GM10248 (cell line): ENCODE measurements around the gene KAT2B.

Source experiments
- CTCF ChIA-PET: fragments of 300-600 bp; sonication (Branson Sonifier 250); formaldehyde crosslinking; extraction: SDS; loops from one replicate; lab custom pipeline; 2021; ENCODE audit warnings: antibody characterized with exemption; lab: Yijun Ruan, JAX
- POLR2A ChIA-PET: fragments of 350-650 bp; sonication (Branson Sonifier 250); formaldehyde crosslinking; extraction: SDS; loops from one replicate; lab custom pipeline; 2020; ENCODE audit warnings: antibody characterized with exemption; lab: Yijun Ruan, JAX
- DNase-seq: peaks from one replicate; pipeline ENCODE4 v3.0.0; 2012; ENCODE audit errors: extremely low spot score
- TF ChIP-seq, protein P1 (sequence below): IDR thresholded peaks from 2 replicates; pipeline ENCODE4 v1.5.1; 2012; ENCODE audit warnings: mild to moderate bottlenecking, low read depth; ENCODE audit errors: extremely low read depth, missing control alignments, control extremely low read depth

Gene KAT2B

DNA sequence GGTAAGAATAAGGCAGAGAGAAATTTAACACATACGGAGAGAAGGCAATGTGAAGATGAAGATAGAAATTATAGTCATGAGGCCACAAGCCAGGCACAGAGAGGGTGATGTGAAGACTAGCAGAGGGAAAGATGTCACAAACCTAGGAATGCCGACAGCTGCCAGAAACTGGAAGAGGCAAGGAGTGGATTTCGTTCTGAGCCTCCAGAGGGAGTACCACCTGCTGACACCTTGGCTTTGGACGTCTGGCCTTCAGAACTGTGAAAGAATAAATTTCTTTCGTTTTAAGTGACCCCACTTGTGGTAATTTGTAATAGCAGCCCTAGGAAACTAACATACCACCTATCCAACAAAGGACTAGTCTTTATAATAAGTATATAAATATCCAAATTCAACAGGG, 150.7 kb downstream of the KAT2B start:
- ChIA-PET POLR2A (no interaction called here), CTCF (no interaction called here)
- no peak for DNase-seq
- TF ChIP-seq, protein P1, sequence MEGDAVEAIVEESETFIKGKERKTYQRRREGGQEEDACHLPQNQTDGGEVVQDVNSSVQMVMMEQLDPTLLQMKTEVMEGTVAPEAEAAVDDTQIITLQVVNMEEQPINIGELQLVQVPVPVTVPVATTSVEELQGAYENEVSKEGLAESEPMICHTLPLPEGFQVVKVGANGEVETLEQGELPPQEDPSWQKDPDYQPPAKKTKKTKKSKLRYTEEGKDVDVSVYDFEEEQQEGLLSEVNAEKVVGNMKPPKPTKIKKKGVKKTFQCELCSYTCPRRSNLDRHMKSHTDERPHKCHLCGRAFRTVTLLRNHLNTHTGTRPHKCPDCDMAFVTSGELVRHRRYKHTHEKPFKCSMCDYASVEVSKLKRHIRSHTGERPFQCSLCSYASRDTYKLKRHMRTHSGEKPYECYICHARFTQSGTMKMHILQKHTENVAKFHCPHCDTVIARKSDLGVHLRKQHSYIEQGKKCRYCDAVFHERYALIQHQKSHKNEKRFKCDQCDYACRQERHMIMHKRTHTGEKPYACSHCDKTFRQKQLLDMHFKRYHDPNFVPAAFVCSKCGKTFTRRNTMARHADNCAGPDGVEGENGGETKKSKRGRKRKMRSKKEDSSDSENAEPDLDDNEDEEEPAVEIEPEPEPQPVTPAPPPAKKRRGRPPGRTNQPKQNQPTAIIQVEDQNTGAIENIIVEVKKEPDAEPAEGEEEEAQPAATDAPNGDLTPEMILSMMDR, result no peak

DNA sequence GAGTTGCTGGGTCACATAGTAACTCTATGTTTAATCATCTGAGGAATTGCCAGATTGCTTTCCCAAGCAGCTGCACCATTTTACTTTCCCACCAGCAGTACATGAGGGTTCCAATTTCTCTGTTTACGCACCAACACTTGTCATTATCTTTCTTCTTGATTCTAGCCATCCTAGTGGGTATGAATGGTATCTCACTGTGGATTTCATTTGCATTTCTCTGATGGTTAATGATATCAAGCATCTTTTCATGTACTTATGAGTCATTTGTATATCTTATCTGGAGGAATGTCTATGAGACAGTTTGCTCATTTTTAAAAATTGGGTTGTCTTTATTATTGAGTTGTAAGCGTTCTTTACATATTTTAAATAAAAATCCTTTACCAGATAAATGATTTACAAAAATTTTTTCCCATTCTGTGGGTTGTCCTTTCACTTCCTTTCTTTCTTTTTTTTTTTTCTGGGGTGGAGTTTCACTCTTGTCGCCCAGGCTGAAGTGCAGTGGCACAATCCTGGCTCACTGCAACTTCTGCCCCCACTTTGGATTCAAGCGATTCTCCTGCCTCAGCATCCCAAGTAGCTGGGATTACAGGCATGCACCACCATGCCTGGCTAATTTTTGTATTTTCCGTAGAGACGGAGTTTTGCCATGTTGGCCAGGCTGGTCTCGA, 154.7 kb downstream of the KAT2B start:
- CTCF ChIA-PET, result no interaction called here
- no peak for DNase-seq
- TF ChIP-seq, protein P1, result no peak
- POLR2A ChIA-PET, result no interaction called here

DNA sequence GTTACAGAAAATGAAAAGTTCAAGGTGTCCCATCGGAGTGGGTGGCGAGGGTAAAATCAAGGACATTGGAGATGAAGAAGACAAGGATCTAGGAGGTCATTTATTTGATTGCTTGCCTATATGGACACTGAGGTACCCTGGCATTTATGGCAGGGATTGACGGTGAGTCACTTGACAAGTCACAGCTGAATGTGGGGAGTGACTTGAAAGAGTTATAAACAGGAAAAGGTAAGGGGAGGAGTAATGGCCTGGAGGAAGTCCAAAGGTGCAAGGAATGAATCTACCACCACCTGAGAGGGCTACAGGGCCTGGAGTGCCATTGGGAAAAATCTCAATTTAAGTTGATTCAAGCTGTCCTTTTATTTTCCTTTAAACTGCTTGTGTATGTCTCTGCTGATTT, 157.5 kb downstream of the KAT2B start:
- ChIA-PET POLR2A (no interaction called here), CTCF (interaction anchor here (1.3 to 1.8 kb wide), 2 partner anchors 8 to 10 kb away, joined by 3 to 4 read pairs; no protein-coding TSS in a partner anchor)
- TF ChIP-seq, protein P1, result no peak
- DNase-seq, result no peak

- ChIA-PET POLR2A (no interaction called here), CTCF (interaction anchor here (1.2 to 1.4 kb wide), 2 partner anchors 11 to 13 kb away, joined by 3 to 4 read pairs; no protein-coding TSS in a partner anchor)
- no peak for DNase-seq
- TF ChIP-seq, protein P1, result no peak
Observed at GRCh38 chr3:20201143-20201542, 160.9 kb downstream of the KAT2B start.
